ENCODE results near the gene CCDC92B. TPM values are rescaled to one million over a fixed set of nuclear protein-coding genes. Genes with fewer than 3 reads are reported as not detected.
"Not testable (repeated sequence)": the region's sequence is repeated elsewhere in the genome, so short reads cannot be mapped to it uniquely, and the experiment has no call there.

The CCDC92B gene
- total RNA-seq, 1 donor from 2014 or later = 0.21 TPM

- Mint-ChIP-seq H3K9me3 (no peaks in the 10 kb centered on the region), H3K4me3 (ENCODE audit: low read depth) (no peak overlapping the region), H3K4me1 (ENCODE audit: low read depth) (peaks cover 13% of the 10 kb centered on the region), H3K27me3 (ENCODE audit: low read depth) (peaks cover 19% of the 10 kb centered on the region), H3K36me3 (ENCODE audit: low read depth) (no peaks in the 10 kb centered on the region), H3K27ac (no peak overlapping the region)
- peak; percentile 90 for DNase-seq (ENCODE audit: low spot score)
- intact Hi-C loops (cut with micrococcal nuclease) = loop anchor here (2.0 to 10.0 kb wide), 2 partner anchors 48 to 144 kb away; no protein-coding TSS in a partner anchor
Observed at GRCh38 chr17:2786176-2786881, 36.9 kb upstream of the CCDC92B start.

DNA sequence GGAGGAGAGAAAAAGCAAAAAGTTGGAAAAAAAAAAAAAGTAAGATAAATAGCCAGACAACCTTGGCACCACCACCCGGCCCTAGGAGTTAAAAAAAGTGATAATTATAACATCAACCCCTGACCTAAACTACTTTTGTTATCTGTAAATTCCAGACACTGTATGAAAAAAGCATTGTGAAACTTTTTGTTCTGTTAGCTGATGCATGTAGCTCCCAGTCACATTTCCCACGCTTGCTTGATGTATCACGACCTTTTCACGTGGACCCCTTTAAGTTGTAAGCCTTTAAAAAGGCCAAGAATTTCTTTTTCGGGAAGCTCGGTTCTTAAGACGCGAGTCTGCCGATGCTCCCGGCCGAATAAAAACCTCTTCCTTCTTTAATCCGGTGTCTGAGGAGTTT, 35.9 kb upstream of the CCDC92B start:
- Mint-ChIP-seq H3K27me3 (ENCODE audit: low read depth) (peaks cover 17% of the 10 kb centered on the region), H3K27ac (peak overlapping the region; percentile 53)
- H3K4me3 Mint-ChIP-seq (ENCODE audit: low read depth); DNase-seq (ENCODE audit: low spot score); H3K4me1 Mint-ChIP-seq (ENCODE audit: low read depth); H3K9me3 Mint-ChIP-seq; H3K36me3 Mint-ChIP-seq (ENCODE audit: low read depth): not testable (repeated sequence)
- intact Hi-C loops (cut with micrococcal nuclease) = loop anchor here (10.0 kb wide), 1 partner anchor 49 kb away; no protein-coding TSS in a partner anchor

GRCh38 chr17:2784864-2785263, 35.4 kb upstream of the CCDC92B start:
- H3K4me1 Mint-ChIP-seq (ENCODE audit: low read depth) = peaks cover 3% of the 10 kb centered on the region
- no peak for DNase-seq (ENCODE audit: low spot score)
- intact Hi-C loops (cut with micrococcal nuclease) = loop anchor here (10.0 kb wide), 1 partner anchor 50 kb away; no protein-coding TSS in a partner anchor
- H3K27ac Mint-ChIP-seq = no peak overlapping the region
- peaks cover 15% of the 10 kb centered on the region for H3K27me3 Mint-ChIP-seq (ENCODE audit: low read depth)
- H3K36me3 Mint-ChIP-seq (ENCODE audit: low read depth) = no peaks in the 10 kb centered on the region
- H3K9me3 Mint-ChIP-seq = no peaks in the 10 kb centered on the region
- no peak overlapping the region for H3K4me3 Mint-ChIP-seq (ENCODE audit: low read depth)

DNA sequence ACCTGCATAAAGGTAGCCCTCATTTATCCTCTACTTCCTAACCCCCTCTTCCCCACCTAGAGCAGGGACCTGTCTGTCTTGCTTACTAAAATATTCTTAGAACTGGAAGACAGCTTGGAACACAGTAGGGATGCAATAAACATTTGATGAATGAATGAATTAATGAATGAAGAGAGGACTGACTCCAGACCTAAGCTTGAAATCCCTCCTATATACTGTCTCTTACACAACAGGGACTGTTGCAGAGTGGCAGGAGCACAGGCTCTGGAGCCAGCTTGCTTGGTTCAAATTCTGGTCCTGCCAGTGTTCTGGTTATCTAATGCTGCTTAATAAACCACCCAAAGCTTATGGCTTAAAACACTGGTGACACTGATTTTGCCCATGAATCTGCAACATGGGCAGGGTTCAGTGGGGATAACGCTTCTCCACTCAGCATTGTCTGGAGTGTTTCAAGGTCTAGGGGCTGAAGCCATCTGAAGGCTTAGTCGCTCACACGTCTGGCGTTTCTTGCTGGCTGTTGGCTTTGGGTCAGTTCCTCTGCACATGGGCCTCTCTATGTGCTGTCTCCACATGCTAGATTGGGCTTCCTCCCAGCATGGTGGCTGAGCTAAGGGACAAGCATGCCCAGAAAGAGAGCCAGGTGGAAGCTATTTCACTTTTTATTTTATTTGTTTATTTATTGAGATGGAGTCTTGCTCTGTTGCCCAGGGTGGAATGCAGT, 34.0 kb upstream of the CCDC92B start:
- Mint-ChIP-seq H3K9me3 (no peaks in the 10 kb centered on the region), H3K27ac (no peak overlapping the region), H3K4me3 (ENCODE audit: low read depth) (no peak overlapping the region), H3K4me1 (ENCODE audit: low read depth) (peaks cover 3% of the 10 kb centered on the region), H3K36me3 (ENCODE audit: low read depth) (no peaks in the 10 kb centered on the region), H3K27me3 (ENCODE audit: low read depth) (peaks cover 10% of the 10 kb centered on the region)
- intact Hi-C loops (cut with micrococcal nuclease) = loop anchor here (10.0 kb wide), 1 partner anchor 51 kb away; no protein-coding TSS in a partner anchor
- DNase-seq (ENCODE audit: low spot score) = no peak

DNA sequence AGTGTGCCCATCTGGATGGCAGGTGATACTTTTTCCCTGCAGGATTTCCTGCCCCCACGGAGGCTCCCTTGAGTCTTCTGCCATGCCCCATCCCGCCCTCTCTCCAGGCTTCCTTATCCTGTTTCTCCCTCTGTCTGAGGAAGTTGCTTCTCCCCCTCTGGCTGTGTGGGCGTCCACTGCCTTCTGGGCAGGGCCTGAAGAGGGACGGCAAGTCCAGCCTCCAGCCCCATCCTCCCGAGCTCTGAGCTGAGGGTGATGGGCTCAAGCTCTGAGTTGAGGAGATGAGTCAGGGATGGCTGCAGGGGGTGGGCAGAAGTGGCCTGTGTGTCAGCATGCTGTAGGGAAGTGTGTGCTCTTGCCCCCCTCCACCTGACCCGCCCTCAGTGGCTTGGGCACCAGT, 32.6 kb upstream of the CCDC92B start:
- H3K4me1 Mint-ChIP-seq (ENCODE audit: low read depth) = peaks cover 3% of the 10 kb centered on the region
- H3K4me3 Mint-ChIP-seq (ENCODE audit: low read depth) = no peak overlapping the region
- DNase-seq (ENCODE audit: low spot score) = no peak
- no peaks in the 10 kb centered on the region for H3K9me3 Mint-ChIP-seq
- no peaks in the 10 kb centered on the region for H3K36me3 Mint-ChIP-seq (ENCODE audit: low read depth)
- no peak overlapping the region for H3K27ac Mint-ChIP-seq
- peaks cover 13% of the 10 kb centered on the region for H3K27me3 Mint-ChIP-seq (ENCODE audit: low read depth)
- intact Hi-C loops (cut with micrococcal nuclease) = loop anchor here (10.0 kb wide), 1 partner anchor 53 kb away; no protein-coding TSS in a partner anchor

DNA sequence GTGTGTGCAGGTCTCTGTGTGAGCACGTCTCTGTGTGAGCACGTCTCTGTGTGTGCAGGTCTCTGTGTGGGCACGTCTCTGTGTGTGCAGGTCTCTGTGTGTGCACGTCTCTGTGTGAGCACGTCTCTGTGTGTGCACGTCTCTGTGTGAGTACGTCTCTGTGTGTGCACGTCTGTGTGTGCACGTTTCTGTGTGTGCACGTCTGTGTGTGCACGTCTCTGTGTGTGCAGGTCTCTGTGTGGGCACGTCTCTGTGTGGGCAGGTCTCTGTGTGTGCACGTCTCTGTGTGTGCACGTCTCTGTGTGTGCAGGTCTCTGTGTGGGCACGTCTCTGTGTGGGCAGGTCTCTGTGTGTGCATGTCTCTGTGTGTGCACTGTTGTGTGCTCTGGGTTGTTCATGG, 32.1 kb upstream of the CCDC92B start:
- intact Hi-C loops (cut with micrococcal nuclease) = loop anchor here (10.0 kb wide), 1 partner anchor 53 kb away; no protein-coding TSS in a partner anchor
- DNase-seq (ENCODE audit: low spot score); H3K4me1 Mint-ChIP-seq (ENCODE audit: low read depth); H3K9me3 Mint-ChIP-seq; H3K36me3 Mint-ChIP-seq (ENCODE audit: low read depth); H3K4me3 Mint-ChIP-seq (ENCODE audit: low read depth); H3K27ac Mint-ChIP-seq: not testable (repeated sequence)
- peaks cover 16% of the 10 kb centered on the region for H3K27me3 Mint-ChIP-seq (ENCODE audit: low read depth)

DNA sequence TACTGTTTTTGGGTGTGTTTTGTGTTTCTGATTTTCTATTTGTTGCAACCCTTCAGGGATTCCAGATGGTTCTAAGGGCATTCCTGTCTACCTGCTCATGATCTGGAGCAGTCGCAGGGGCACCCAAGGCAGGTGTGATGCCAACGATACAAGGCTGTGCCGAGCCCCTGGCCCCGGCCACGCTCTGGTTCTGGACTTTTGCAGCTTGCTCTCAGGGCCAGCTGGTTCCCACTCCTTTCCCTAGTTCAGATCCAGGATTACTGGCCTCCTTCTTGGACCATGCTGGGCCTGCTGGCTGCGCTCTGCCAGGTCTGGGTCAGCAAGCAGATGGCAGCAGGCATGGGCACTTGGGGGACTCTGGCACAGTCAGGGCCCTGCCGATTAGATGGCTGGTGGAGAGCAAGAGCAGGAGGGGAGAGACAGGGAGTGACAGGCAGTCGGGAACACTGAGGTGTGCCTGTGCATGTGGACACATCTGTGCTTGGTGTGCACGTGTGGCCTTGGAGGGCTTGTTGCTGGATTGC, 31.5 kb upstream of the CCDC92B start:
- H3K36me3 Mint-ChIP-seq (ENCODE audit: low read depth) = no peaks in the 10 kb centered on the region

GRCh38 chr17:2780256-2780655, 30.8 kb upstream of the CCDC92B start:
- intact Hi-C loops (cut with micrococcal nuclease) = loop anchor here (10.0 kb wide), 1 partner anchor 55 kb away; no protein-coding TSS in a partner anchor
- no peak overlapping the region for H3K4me3 Mint-ChIP-seq (ENCODE audit: low read depth)
- H3K36me3 Mint-ChIP-seq (ENCODE audit: low read depth) = no peaks in the 10 kb centered on the region
- no peak for DNase-seq (ENCODE audit: low spot score)
- H3K9me3 Mint-ChIP-seq = no peaks in the 10 kb centered on the region
- no peak overlapping the region for H3K27ac Mint-ChIP-seq
- H3K27me3 Mint-ChIP-seq (ENCODE audit: low read depth) = peaks cover 26% of the 10 kb centered on the region
- H3K4me1 Mint-ChIP-seq (ENCODE audit: low read depth) = peaks cover 2% of the 10 kb centered on the region

More for the DNA sequence above, 31.5 kb upstream of the CCDC92B start:
- peaks cover 4% of the 10 kb centered on the region for H3K4me1 Mint-ChIP-seq (ENCODE audit: low read depth)
- no peak overlapping the region for H3K4me3 Mint-ChIP-seq (ENCODE audit: low read depth)
- intact Hi-C loops (cut with micrococcal nuclease) = loop anchor here (10.0 kb wide), 1 partner anchor 54 kb away; no protein-coding TSS in a partner anchor
- H3K27me3 Mint-ChIP-seq (ENCODE audit: low read depth) = peaks cover 18% of the 10 kb centered on the region
- no peaks in the 10 kb centered on the region for H3K9me3 Mint-ChIP-seq
- DNase-seq (ENCODE audit: low spot score) = no peak
- no peak overlapping the region for H3K27ac Mint-ChIP-seq

DNA sequence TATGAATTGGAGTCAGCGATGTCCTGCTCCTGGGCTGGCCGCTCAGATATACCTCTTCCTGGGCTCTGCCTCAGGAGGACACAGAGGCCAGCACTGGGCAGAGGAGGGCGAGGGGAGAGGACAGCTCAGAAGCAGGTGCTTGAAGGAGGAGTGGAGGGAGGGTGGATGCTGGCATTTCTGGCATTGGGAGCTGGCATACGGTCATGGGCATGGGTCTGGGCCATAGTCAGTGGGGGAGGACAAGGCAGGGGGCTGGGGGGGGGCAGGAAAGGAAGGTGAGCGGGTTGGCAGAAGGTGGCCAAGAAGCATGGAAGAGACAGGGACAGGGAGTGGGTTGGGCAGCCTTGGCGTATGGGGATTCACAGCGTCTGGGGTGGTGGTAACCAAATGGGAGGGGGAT, 30.1 kb upstream of the CCDC92B start:
- no peak for DNase-seq (ENCODE audit: low spot score)
- peaks cover 2% of the 10 kb centered on the region for H3K4me1 Mint-ChIP-seq (ENCODE audit: low read depth)
- no peaks in the 10 kb centered on the region for H3K9me3 Mint-ChIP-seq
- no peak overlapping the region for H3K4me3 Mint-ChIP-seq (ENCODE audit: low read depth)
- H3K36me3 Mint-ChIP-seq (ENCODE audit: low read depth) = no peaks in the 10 kb centered on the region
- peaks cover 30% of the 10 kb centered on the region for H3K27me3 Mint-ChIP-seq (ENCODE audit: low read depth)
- no peak overlapping the region for H3K27ac Mint-ChIP-seq
- intact Hi-C loops (cut with micrococcal nuclease) = no loop called here

DNA sequence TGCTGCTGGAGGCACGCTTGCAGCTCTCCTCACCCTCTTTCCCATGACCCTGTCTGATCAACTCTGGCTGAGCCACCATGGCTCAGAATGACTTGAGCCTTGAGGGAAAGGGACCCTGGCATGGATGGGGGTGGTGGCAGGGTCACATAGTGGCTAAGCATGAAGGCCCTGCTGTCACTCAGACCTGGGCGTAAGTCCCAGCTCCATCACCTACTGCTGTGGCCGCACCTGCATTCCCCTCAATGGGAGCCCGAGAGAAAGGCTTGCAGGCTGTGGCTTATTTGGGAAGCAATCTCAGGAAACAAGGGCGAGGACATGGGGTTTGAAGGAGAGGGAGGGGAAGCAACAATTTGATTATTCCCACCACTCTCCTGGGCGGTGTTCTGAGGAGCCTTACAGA, 29.0 kb upstream of the CCDC92B start:
- Mint-ChIP-seq H3K27ac (no peak overlapping the region), H3K36me3 (ENCODE audit: low read depth) (no peaks in the 10 kb centered on the region), H3K9me3 (no peaks in the 10 kb centered on the region), H3K4me1 (ENCODE audit: low read depth) (peaks cover 2% of the 10 kb centered on the region), H3K27me3 (ENCODE audit: low read depth) (peaks cover 35% of the 10 kb centered on the region), H3K4me3 (ENCODE audit: low read depth) (no peak overlapping the region)
- intact Hi-C loops (cut with micrococcal nuclease) = no loop called here
- no peak for DNase-seq (ENCODE audit: low spot score)

DNA sequence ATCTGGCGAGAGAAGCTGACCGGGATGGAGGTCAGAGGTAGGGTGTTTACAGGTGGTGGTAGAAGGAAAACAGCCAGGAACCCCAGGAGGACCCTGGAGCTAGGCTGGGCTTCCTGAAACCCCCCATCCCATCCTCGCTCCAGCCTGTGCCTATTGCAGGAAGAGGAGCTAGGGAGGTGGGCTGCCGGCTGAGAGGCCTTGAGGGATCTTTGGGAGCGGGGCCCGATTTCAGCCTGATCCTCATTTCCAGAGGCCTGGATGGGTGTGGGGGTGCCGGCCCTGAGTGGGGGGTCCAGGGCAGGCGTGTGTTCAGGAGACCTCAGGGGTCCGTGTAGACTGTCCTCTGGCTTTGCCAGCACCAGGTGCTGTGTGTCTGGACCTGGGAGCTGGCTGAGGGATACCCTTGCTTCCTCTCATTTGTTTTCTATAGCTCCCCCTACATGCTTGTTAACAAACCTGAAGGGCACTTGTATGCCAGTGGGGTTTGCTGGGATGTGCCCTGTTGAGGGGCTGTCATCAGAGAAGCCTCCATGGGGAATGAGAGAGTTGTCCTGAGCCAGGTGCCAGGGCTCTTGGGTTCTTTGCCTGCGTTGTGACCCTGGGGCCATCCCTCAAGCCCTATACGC, 27.9 kb upstream of the CCDC92B start:
- Mint-ChIP-seq H3K4me3 (ENCODE audit: low read depth) (no peak overlapping the region), H3K27ac (no peak overlapping the region)

DNA sequence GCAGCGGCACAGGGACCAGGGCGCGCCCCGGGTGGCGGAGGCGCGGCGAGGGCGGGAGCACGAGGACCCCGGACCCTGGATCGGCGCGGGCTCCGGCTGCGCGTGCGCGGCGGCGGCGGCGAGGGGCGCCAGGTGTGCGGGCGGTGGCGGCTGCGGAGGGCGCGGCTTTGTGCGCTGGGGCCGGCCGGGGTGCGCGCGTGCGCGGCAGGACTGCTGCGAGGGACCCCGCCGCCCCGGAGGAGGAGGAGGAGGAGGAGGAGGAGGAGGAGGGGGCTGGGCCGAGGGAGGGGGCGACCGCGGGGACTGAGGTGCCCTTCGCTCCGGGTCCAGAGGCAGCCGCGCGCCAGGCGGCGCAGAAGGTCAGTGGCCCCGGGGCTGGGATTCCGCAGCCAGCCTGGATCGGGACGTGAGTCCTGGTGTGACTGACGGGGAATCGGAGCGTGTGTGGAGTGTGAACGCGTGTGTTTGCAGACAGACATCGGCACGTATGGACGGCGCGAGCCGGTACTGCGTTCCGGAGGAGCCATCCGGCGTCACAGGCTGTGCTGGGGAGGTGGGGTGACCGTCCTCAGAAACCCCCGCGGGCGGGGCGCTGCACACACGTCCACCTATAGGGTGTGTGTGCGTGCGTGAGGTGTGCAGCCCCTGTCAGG, 27.3 kb upstream of the CCDC92B start:
- Mint-ChIP-seq H3K9me3 (no peaks in the 10 kb centered on the region), H3K4me3 (ENCODE audit: low read depth) (no peak overlapping the region), H3K27ac (no peak overlapping the region), H3K4me1 (ENCODE audit: low read depth) (peaks cover 2% of the 10 kb centered on the region), H3K27me3 (ENCODE audit: low read depth) (peaks cover 40% of the 10 kb centered on the region), H3K36me3 (ENCODE audit: low read depth) (no peaks in the 10 kb centered on the region)
- intact Hi-C loops (cut with micrococcal nuclease) = no loop called here
- no peak for DNase-seq (ENCODE audit: low spot score)

More for the DNA sequence above, 27.9 kb upstream of the CCDC92B start:
- peaks cover 40% of the 10 kb centered on the region for H3K27me3 Mint-ChIP-seq (ENCODE audit: low read depth)
- H3K36me3 Mint-ChIP-seq (ENCODE audit: low read depth) = no peaks in the 10 kb centered on the region
- peaks cover 2% of the 10 kb centered on the region for H3K4me1 Mint-ChIP-seq (ENCODE audit: low read depth)
- no peaks in the 10 kb centered on the region for H3K9me3 Mint-ChIP-seq
- DNase-seq (ENCODE audit: low spot score) = no peak
- intact Hi-C loops (cut with micrococcal nuclease) = no loop called here
